Fibroblast of mammary gland (primary cell): Measurements from ENCODE around the gene CHMP3.
"Not testable (repeated sequence)": the region's sequence is repeated elsewhere in the genome, so short reads cannot be mapped to it uniquely, and the experiment has no call there.

Experiments
- DNase-seq: peaks from one replicate; pipeline ENCODE4 v3.0.0-alpha.2; 2010; ENCODE audit warnings: low read depth
- H3K4me3 ChIP-seq: 2 replicates; pipeline ENCODE4 v1.5.1; 2011; ENCODE audit warnings: low read depth, mild to moderate bottlenecking, low read length, moderate library complexity; ENCODE audit not compliant: control insufficient read depth
- TF ChIP-seq, protein P1 (sequence below): conservative IDR thresholded peaks from 2 replicates; pipeline ENCODE4 v1.5.1; 2011; ENCODE audit warnings: low read depth, low read length, inconsistent platforms; ENCODE audit not compliant: control insufficient read depth, insufficient read depth

Gene CHMP3

GRCh38 chr2:86592547-86593230 lies 29.4 kb upstream of the CHMP3 start:
- H3K4me3 ChIP-seq, result no peak overlapping the region
- DNase-seq, result peak; percentile 33
- TF ChIP-seq, protein P1, sequence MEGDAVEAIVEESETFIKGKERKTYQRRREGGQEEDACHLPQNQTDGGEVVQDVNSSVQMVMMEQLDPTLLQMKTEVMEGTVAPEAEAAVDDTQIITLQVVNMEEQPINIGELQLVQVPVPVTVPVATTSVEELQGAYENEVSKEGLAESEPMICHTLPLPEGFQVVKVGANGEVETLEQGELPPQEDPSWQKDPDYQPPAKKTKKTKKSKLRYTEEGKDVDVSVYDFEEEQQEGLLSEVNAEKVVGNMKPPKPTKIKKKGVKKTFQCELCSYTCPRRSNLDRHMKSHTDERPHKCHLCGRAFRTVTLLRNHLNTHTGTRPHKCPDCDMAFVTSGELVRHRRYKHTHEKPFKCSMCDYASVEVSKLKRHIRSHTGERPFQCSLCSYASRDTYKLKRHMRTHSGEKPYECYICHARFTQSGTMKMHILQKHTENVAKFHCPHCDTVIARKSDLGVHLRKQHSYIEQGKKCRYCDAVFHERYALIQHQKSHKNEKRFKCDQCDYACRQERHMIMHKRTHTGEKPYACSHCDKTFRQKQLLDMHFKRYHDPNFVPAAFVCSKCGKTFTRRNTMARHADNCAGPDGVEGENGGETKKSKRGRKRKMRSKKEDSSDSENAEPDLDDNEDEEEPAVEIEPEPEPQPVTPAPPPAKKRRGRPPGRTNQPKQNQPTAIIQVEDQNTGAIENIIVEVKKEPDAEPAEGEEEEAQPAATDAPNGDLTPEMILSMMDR, result no peak

- H3K4me3 ChIP-seq, DNase-seq: not testable (repeated sequence)
These were observed 26.5 kb upstream of the CHMP3 start for GRCh38 chr2:86589701-86590100.

DNA sequence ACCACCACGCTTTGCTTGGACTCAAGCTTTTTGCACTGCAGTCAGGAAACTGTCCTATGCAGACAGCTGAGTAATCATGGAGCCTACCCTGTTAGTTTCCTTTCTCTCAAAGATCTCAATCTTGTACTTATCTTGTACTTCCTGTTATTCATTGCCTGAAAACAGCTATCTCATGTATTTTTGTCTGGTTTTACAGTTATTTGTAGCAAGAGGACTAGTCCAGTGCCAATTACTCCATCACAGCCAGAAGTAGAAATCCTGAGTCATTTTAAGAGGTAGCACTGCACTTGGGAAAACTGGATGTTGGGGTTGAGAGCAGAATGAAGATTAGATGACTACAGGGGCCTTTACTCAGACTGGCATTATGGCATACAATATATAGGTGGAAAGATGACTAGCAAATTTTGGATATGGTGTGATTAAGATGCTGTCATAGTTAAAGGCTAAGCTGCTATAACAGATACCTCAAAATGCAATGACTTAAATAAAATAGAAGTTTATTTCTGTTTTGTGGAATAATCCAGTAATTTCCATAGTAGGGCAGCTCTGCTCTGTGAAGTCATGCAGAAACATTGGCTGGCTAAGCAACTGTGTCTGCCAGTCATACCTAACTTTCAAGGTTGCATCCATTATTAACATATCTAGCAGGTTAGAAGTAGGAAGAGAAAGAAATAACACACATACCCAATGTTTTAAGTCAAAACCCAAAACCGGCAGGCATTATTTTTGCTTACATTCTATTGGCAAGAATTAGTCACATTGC lies 21.1 kb upstream of the CHMP3 start:
- DNase-seq, result peak; percentile 14
- no peak overlapping the region for H3K4me3 ChIP-seq
- TF ChIP-seq, protein P1, result no peak

DNA sequence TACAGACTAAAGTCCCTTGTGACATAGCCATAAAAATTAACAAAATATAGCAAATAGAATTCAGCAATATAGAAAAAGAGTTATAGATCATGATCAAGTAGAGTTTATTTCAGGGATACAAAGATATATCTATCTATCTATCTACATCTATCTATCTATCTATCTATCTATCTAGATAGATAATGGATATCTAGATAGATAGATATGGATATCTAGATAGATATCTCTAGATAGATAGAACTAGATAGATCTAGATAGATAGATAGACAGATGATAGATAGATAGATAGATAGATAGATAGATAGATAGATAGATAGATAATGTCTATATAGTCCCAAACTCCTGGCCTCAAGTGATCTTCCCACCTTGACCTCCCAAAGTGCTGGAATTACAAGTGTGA lies 17.3 kb upstream of the CHMP3 start:
- H3K4me3 ChIP-seq, result no peak overlapping the region
- DNase-seq, result no peak
- TF ChIP-seq, protein P1, result no peak

- DNase-seq, result no peak
- H3K4me3 ChIP-seq, result no peak overlapping the region
- TF ChIP-seq, protein P1, result no peak
These were observed 14.7 kb upstream of the CHMP3 start for GRCh38 chr2:86577817-86578456.

DNA sequence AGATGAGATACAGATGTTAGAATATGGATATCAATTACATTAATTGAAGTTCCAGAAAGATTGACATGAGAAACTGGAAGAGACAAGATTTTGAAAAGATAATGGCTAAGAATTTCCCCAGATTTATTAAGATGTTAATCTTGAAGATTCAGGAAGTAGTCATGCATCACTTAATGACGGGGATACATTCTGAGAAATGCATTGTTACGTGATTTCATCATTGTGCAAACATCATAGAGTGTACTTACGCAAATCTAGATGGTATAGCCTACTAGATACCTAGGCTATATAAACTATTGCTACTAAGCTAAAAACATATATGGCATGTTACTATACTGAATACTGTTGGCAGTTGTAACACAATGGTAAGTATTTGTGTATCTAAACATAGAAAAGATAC lies 6.8 kb upstream of the CHMP3 start:
- H3K4me3 ChIP-seq, result no peak overlapping the region
- TF ChIP-seq, protein P1, result no peak
- no peak for DNase-seq

DNA sequence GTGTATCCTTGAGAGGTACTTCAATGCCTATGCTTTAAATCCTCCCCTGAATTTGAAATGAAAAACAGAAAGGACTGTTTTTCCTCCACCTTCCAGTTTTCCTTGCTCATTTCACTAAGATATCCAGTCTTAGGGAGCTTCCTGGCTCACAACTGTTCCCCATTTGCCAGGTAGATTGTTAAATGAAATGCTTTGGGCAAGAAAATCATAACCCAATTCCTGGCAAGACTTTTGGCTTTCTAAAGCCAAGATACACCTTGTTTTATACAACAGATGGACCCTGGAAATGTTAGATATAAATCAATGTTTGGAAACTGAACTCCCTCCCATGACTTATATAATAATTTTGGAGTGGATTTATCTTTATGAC lies 3.6 kb upstream of the CHMP3 start:
- TF ChIP-seq, protein P1, result no peak
- H3K4me3 ChIP-seq, result no peak overlapping the region
- DNase-seq, result no peak
